GM18951 (cell line): ENCODE data around the gene FAM50A.

ENCODE experiments used
- POLR2A ChIP-seq: IDR thresholded peaks from 4 replicates; pipeline ENCODE4 v1.6.1; 2011; ENCODE audit warnings: mild to moderate bottlenecking; ENCODE audit not compliant: insufficient read length, insufficient read depth; ENCODE audit errors: extremely low read depth
- in situ Hi-C: fragments of 300-500 bp; cut with MboI; formaldehyde crosslinking; loops from one replicate; pipeline ENCODE4 v1.12.0; 2022; ENCODE audit warnings: low sequenced_read_pairs, mixed read lengths, inconsistent platforms; ENCODE audit not compliant: unreplicated experiment

Gene FAM50A

GRCh38 chrX:154457491-154458115 lies 13.7 kb downstream of the FAM50A start:
- in situ Hi-C loops, result no loop called here
- TF ChIP-seq POLR2A, result no peak

GRCh38 chrX:154458116-154458953 lies 14.4 kb downstream of the FAM50A start, which contains the start of gene PLXNA3:
TSS of gene PLXNA3 (plus strand) at chrX:154458281. CDS start at chrX:154460184, 1,903 bp downstream.
- peak; percentile 80 for TF ChIP-seq POLR2A
- in situ Hi-C loops, result no loop called here

GRCh38 chrX:154458954-154459778 lies 15.2 kb downstream of the FAM50A start:
- in situ Hi-C loops, result no loop called here
- TF ChIP-seq POLR2A, result no peak

GRCh38 chrX:154459832-154460231 lies 15.9 kb downstream of the FAM50A start:
- TF ChIP-seq POLR2A, result no peak
- in situ Hi-C loops, result no loop called here

GRCh38 chrX:154460326-154460725 lies 16.4 kb downstream of the FAM50A start:
- no peak for TF ChIP-seq POLR2A
- in situ Hi-C loops, result no loop called here

- in situ Hi-C loops, result no loop called here
- no peak for TF ChIP-seq POLR2A
Observed at GRCh38 chrX:154462396-154462795, 18.5 kb downstream of the FAM50A start.

- TF ChIP-seq POLR2A, result no peak
- in situ Hi-C loops, result no loop called here
Observed at GRCh38 chrX:154463611-154464220, 19.8 kb downstream of the FAM50A start.

GRCh38 chrX:154464806-154465365 lies 20.9 kb downstream of the FAM50A start:
- no peak for TF ChIP-seq POLR2A

GRCh38 chrX:154465601-154466000 lies 21.7 kb downstream of the FAM50A start:
- TF ChIP-seq POLR2A, result no peak
- in situ Hi-C loops, result no loop called here

More at GRCh38 chrX:154464806-154465365, 20.9 kb downstream of the FAM50A start:
- in situ Hi-C loops, result no loop called here

GRCh38 chrX:154466036-154466435 lies 22.1 kb downstream of the FAM50A start:
- in situ Hi-C loops, result no loop called here
- TF ChIP-seq POLR2A, result no peak

GRCh38 chrX:154466907-154467306 lies 23.0 kb downstream of the FAM50A start:
- TF ChIP-seq POLR2A, result no peak
- in situ Hi-C loops, result no loop called here

GRCh38 chrX:154467556-154467955 lies 23.6 kb downstream of the FAM50A start:
- TF ChIP-seq POLR2A, result no peak
- in situ Hi-C loops, result no loop called here
